Prostate gland (tissue), 2 donors: ENCODE data around the gene SPCS1.

Experiments used
- POLR2A ChIP-seq: fragments of 450-650 bp; IDR thresholded peaks from one replicate; pipeline ENCODE4 v1.6.1; 2016; ENCODE audit warnings: antibody characterized with exemption, mild to moderate bottlenecking
- POLR2AphosphoS5 ChIP-seq: sonication (generic); formaldehyde crosslinking; IDR thresholded peaks from one replicate; pipeline ENCODE4 v1.6.1; 2017; ENCODE audit warnings: antibody characterized with exemption
- TF ChIP-seq, protein P1 (sequence below), 4 experiments: fragments of 200-600 bp in 2 of 4; fragments of 450-650 bp in 2 of 4; sonication (generic) in 2 of 4; IDR thresholded peaks; 1 replicate in 3 of 4; 2 replicates in 1 of 4; pipeline ENCODE4 v1.5.1; 2016 to 2019; ENCODE audit warnings: antibody characterized with exemption in 4 of 4, mild to moderate bottlenecking in 2 of 4, moderate library complexity in 2 of 4

DNA sequence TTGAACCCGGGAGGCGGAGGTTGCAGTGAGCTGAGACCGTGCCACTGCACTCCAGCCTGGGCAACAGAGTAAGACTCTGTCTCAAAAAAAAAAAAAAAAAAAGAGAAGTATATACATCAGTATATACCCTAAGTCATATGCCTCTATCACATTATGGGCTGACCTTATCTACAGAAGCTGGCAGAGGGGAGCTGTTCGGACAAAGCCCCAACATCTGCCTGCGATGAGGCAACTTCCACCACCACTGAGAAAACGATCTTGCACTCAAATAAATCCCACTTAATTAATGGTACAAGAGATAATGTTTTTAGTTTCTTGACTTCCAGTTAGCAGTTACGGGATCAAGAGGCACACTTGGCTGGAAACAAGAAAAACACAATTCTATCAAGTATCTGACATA, 2.6 kb upstream of the SPCS1 start:
- TF ChIP-seq, protein P1, sequence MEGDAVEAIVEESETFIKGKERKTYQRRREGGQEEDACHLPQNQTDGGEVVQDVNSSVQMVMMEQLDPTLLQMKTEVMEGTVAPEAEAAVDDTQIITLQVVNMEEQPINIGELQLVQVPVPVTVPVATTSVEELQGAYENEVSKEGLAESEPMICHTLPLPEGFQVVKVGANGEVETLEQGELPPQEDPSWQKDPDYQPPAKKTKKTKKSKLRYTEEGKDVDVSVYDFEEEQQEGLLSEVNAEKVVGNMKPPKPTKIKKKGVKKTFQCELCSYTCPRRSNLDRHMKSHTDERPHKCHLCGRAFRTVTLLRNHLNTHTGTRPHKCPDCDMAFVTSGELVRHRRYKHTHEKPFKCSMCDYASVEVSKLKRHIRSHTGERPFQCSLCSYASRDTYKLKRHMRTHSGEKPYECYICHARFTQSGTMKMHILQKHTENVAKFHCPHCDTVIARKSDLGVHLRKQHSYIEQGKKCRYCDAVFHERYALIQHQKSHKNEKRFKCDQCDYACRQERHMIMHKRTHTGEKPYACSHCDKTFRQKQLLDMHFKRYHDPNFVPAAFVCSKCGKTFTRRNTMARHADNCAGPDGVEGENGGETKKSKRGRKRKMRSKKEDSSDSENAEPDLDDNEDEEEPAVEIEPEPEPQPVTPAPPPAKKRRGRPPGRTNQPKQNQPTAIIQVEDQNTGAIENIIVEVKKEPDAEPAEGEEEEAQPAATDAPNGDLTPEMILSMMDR (IDR thresholded peaks at IDR 0.05): no peak
- TF ChIP-seq POLR2A (no peak), POLR2AphosphoS5 (no peak)
